ENCODE measurements around the gene HSD11B2.

Gene HSD11B2

GRCh38 chr16:67449336-67449735, 18.4 kb downstream of the HSD11B2 start:
- TF ChIP-seq CTCF (IDR thresholded peaks at IDR 0.05) = no peak

DNA sequence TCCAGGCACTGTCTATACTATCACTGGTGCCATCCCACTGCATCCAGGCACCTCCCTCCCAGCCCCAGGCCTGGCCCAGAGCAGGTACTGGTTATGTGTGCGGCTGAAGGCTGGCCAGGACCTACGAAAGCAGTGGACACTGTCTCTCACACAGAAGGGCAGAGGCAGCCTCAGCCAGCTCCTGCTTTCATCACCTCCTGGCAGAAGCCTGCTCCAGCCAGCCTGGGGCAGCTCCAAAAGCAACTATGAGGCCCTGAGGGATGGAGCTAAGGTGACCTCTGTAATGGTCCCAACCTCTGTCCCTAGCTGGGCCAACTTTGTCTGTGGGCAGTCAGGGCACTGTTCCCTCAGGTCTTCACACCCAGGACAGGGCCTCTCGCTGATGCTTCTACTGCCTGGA, 18.8 kb downstream of the HSD11B2 start:
- TF ChIP-seq CTCF (IDR thresholded peaks at IDR 0.05) = no peak

DNA sequence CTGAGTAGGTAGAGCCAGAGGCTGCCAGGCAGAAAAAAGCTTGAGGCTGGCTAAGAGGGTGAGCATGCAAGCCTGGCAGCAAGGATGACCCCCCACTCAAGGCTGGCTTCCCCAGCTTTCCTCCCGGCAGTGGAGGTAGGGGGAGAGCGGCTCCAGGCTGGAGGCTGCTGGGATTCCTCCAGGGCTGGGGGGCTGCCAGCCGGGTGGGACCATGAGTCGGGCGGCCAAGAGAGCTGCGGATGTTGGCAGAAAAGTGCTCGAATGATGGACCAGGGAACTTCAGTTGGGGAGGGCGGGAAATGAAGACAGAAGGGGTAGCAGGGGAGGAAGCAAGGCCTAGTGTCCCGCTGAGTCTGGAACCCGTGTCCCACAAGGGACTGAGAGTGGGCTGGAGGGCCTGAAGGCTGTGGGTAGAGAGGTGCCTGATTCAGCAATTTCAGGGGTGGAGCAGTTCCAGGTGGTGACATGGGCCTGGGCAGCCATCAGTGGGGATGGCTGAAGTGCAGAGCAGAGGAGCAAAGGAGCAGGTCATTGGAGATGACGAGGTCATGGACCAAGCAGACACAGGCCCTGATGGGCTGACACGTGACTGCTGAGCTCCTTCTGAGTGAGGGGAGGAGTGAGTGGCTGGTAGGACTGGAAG, 20.3 kb downstream of the HSD11B2 start:
- no peak for TF ChIP-seq CTCF (IDR thresholded peaks at IDR 0.05)

- TF ChIP-seq CTCF (IDR thresholded peaks at IDR 0.05) = no peak; the same call in 1 of the 2 replicates
Observed at GRCh38 chr16:67451704-67452435, 20.9 kb downstream of the HSD11B2 start.

- TF ChIP-seq CTCF (IDR thresholded peaks at IDR 0.05) = no peak
Observed at GRCh38 chr16:67454104-67454503, 23.2 kb downstream of the HSD11B2 start.

DNA sequence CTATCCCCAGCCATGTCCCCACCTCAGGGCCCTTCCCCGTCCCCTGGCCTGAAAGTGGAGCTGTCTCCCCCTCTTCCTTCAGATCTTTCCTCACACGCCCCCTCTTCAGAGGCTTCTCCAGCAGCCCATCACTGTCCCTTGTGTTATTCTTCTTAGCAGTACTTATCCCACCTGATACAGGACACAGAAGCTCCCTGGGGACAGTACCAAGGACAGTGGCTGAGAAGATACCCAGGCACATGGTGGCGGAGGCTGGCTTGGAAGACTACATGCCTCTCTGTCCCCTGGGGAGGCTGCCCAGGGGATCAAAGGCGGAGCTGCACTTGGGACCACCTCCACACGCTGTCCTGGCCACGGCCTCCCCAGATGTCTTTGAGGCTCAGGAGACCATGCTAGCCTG, 23.9 kb downstream of the HSD11B2 start:
- no peak for TF ChIP-seq CTCF (IDR thresholded peaks at IDR 0.05)

GRCh38 chr16:67456391-67457081, 25.6 kb downstream of the HSD11B2 start:
- peak; percentile 85 for TF ChIP-seq CTCF (IDR thresholded peaks at IDR 0.05)
